ENCODE results near the gene MRPS21.

- TF ChIP-seq, protein P1, sequence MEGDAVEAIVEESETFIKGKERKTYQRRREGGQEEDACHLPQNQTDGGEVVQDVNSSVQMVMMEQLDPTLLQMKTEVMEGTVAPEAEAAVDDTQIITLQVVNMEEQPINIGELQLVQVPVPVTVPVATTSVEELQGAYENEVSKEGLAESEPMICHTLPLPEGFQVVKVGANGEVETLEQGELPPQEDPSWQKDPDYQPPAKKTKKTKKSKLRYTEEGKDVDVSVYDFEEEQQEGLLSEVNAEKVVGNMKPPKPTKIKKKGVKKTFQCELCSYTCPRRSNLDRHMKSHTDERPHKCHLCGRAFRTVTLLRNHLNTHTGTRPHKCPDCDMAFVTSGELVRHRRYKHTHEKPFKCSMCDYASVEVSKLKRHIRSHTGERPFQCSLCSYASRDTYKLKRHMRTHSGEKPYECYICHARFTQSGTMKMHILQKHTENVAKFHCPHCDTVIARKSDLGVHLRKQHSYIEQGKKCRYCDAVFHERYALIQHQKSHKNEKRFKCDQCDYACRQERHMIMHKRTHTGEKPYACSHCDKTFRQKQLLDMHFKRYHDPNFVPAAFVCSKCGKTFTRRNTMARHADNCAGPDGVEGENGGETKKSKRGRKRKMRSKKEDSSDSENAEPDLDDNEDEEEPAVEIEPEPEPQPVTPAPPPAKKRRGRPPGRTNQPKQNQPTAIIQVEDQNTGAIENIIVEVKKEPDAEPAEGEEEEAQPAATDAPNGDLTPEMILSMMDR (IDR thresholded peaks at IDR 0.05): no peak
- peak in 2 of 3 donors; percentile 10 to 22 for TF ChIP-seq POLR2A (IDR thresholded peaks at IDR 0.05)
Observed at GRCh38 chr1:150259758-150260669, 33.6 kb upstream of the MRPS21 start.
